ENCODE measurements around the gene DTX3. TPM values are rescaled to one million over a fixed set of nuclear protein-coding genes. Genes with fewer than 3 reads are reported as not detected.

Gene DTX3
- total and polyA plus RNA-seq, 7 donors = 1.2 to 68.4 (median 42.9) TPM

DNA sequence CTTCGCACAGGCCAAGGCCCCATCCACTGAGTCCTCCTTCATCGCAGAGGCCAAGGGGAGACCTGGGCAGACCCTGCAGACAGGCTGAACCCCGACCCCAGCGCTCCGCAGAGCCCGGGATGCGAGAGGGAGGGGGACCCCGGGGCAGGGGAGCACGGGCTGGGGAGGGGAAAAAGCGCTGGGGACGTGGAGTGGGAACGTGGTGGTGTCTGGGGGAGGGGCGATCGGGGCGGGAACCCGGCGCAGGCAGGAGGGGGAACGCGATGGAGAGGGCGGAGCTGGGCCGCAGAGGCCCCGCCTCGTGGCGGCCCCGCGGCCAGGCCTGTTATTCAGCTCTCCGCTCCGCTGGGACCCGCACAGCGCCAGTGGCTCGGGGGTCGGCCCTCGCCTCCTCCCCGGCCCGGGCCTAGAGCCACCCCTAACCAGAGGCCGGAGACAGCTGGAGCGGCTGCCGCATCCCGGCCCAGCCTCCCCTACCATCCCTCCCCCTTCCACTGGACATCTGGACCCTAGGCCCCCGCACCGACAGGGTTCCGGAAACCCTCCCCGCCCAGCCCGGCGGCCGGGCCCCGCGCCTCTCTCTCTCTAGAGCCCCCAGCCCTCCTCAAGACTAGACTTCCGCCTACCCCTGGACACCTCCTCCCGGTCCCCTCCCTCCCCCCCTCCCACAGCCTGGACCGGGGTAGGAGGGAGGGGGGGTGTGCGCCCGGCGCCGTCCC, 6.6 kb downstream of the DTX3 start, which contains the start of gene ARHGEF25:
Gene ARHGEF25 (plus strand): TSS at position 328 of the 719 bp plus-strand sequence. CDS start 460 bp downstream, outside the sequence.
- peaks cover 0 to 76% (median 67%) of the 10 kb centered on the region in 4 donors for H3K4me1 ChIP-seq
- H3K27ac ChIP-seq = peak within 1 kb of the TSS; percentile 96 to 97 (median 96)
- peak; percentile 93 for DNase-seq
- 1 to 2% methylated on average over 55 of the region's 55 CpGs for WGBS, 2 donors
- H3K4me3 ChIP-seq = peak within 1 kb of the TSS; percentile 67 to 95 (median 86)
- intact Hi-C loops (cut with DNase I) = loop anchor here (2.0 to 5.0 kb wide), 2 partner anchors 89 to 524 kb away; partner anchors contain the start of genes DDIT3 and MBD6
- H3K9me3 ChIP-seq = no peaks in the 10 kb centered on the region
- no peaks in the 10 kb centered on the region for H3K27me3 ChIP-seq
- TF ChIP-seq POLR2AphosphoS5 (IDR thresholded peaks at IDR 0.05) (peak in 3 of 4 donors; percentile 75 to 92 (median 85)), EP300 (IDR thresholded peaks at IDR 0.05) (no peak), POLR2A (IDR thresholded peaks at IDR 0.05) (peak; percentile 63 to 64)
- peaks cover 13 to 50% (median 33%) of the 10 kb centered on the region in 4 donors for H3K36me3 ChIP-seq

DNA sequence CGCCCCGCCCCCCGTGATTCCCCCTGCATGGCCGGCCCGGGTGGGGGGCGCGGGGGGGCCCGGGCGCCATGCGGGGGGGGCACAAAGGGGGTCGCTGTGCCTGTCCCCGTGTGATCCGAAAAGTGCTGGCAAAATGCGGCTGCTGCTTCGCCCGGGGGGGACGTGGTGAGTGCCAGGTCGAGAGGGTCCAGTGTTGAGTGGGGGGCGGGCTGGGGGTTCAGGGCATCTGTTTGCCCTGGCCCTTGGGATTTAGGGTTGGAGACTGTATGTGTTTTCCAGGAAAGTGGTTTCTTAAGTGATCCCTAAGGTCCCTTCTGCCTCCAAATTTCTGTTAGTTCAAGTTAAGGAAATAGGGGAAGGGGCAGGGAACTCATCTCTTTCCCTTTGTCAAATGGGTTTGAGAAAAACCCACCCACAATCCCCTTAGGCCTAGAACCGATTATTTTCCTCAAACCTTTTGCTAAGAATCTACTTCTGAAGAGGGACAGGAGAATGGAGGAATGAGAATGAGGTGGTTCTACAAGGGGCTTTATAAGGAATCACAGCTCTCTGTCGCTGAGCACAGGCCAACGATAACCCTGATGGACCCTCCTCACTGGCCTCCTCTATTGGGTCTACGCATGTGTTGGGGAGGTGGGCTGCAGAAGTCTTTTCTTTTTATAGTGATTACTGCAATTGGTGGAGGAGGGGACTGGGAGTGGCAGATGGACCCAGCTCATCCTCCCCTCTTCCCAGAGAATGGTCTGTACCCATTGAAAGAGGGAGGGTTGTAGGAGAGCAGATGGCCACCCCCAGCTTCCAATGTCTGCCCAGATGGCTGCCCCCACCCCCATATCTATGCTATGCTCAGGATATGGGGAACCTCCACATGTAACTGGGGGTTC, 7.4 kb downstream of the DTX3 start:
- Histone ChIP-seq H3K27me3 (no peaks in the 10 kb centered on the region), H3K36me3 (peaks cover 16 to 50% (median 33%) of the 10 kb centered on the region in 4 donors), H3K4me3 (peak overlapping the region; percentile 67 to 95 (median 86)), H3K27ac (peak overlapping the region; percentile 96 to 97 (median 96)), H3K9me3 (no peaks in the 10 kb centered on the region), H3K4me1 (peaks cover 0 to 77% (median 66%) of the 10 kb centered on the region in 4 donors)
- 12 to 16% methylated on average over 23 of the region's 23 CpGs for WGBS, 2 donors
- TF ChIP-seq EP300 (IDR thresholded peaks at IDR 0.05) = no peak
- no peak for DNase-seq
- intact Hi-C loops (cut with DNase I) = loop anchor here (2.0 to 5.0 kb wide), 2 partner anchors 90 to 525 kb away; partner anchors contain the start of genes DDIT3 and MBD6

GRCh38 chr12:57612711-57613426, 8.2 kb downstream of the DTX3 start:
- intact Hi-C loops (cut with DNase I) = loop anchor here (5.0 kb wide), 1 partner anchor 91 kb away; the partner anchor contains the start of genes DDIT3 and MBD6
- no peaks in the 10 kb centered on the region for H3K27me3 ChIP-seq
- WGBS, 2 donors = 79 to 88% methylated on average over 10 of the region's 10 CpGs
- H3K9me3 ChIP-seq = no peaks in the 10 kb centered on the region
- no peak for TF ChIP-seq POLR2A (IDR thresholded peaks at IDR 0.05)
- TF ChIP-seq POLR2AphosphoS5 (IDR thresholded peaks at IDR 0.05) = no peak
- TF ChIP-seq, protein P1, sequence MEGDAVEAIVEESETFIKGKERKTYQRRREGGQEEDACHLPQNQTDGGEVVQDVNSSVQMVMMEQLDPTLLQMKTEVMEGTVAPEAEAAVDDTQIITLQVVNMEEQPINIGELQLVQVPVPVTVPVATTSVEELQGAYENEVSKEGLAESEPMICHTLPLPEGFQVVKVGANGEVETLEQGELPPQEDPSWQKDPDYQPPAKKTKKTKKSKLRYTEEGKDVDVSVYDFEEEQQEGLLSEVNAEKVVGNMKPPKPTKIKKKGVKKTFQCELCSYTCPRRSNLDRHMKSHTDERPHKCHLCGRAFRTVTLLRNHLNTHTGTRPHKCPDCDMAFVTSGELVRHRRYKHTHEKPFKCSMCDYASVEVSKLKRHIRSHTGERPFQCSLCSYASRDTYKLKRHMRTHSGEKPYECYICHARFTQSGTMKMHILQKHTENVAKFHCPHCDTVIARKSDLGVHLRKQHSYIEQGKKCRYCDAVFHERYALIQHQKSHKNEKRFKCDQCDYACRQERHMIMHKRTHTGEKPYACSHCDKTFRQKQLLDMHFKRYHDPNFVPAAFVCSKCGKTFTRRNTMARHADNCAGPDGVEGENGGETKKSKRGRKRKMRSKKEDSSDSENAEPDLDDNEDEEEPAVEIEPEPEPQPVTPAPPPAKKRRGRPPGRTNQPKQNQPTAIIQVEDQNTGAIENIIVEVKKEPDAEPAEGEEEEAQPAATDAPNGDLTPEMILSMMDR (IDR thresholded peaks at IDR 0.05) = no peak
- H3K27ac ChIP-seq = peak overlapping the region; percentile 96 to 97 (median 96)
- DNase-seq = peak; percentile 46
- H3K4me1 ChIP-seq = peaks cover 0 to 77% (median 66%) of the 10 kb centered on the region in 4 donors
- peaks cover 16 to 46% (median 30%) of the 10 kb centered on the region in 4 donors for H3K36me3 ChIP-seq
- peak overlapping the region in 3 of 4 donors; percentile 67 to 87 (median 84) for H3K4me3 ChIP-seq

- peaks cover 16 to 39% (median 28%) of the 10 kb centered on the region in 4 donors for H3K36me3 ChIP-seq
- H3K27ac ChIP-seq = peak overlapping the region; percentile 96 to 97 (median 96)
- H3K4me3 ChIP-seq = peak overlapping the region in 1 of 4 donors; percentile 2
- no peaks in the 10 kb centered on the region for H3K27me3 ChIP-seq
- intact Hi-C loops (cut with DNase I) = loop anchor here (5.0 kb wide), 1 partner anchor 91 kb away; the partner anchor contains the start of genes DDIT3 and MBD6
- peak; percentile 37 for DNase-seq
- H3K4me1 ChIP-seq = peaks cover 0 to 77% (median 66%) of the 10 kb centered on the region in 4 donors
- H3K9me3 ChIP-seq = no peaks in the 10 kb centered on the region
- no peak for TF ChIP-seq EP300 (IDR thresholded peaks at IDR 0.05)
- no peak for TF ChIP-seq POLR2AphosphoS5 (IDR thresholded peaks at IDR 0.05)
- no peak for TF ChIP-seq POLR2A (IDR thresholded peaks at IDR 0.05)
- TF ChIP-seq, protein P1 (IDR thresholded peaks at IDR 0.05) = no peak
- WGBS, 2 donors = 77 to 87% methylated on average over 10 of the region's 10 CpGs
Measured at GRCh38 chr12:57613427-57614109, 8.9 kb downstream of the DTX3 start.

Measured in sigmoid colon (tissue), 7 donors.